ENCODE measurements around the gene RYR3.

RYR3 gene

DNA sequence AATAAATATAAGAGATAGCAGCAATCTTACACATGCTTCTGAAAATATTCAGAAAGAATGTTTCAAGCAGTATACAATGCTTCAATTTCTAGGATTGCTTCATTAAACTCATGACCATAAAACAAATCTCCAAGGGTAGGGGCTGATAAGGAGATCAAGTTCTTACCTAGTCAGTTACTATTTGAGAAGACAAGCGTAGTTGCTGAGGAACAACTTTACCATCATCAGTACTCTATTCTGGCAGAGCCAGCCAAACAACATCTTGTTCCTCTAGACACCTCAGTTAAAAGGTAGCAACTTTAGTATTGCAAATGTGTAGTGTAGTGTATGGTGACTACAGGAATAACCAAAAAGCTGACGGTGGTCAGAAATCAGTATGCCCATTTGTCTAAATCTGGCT, 572.2 kb downstream of the RYR3 start:
- DNase-seq (ENCODE audit: low spot score) = no peak

DNA sequence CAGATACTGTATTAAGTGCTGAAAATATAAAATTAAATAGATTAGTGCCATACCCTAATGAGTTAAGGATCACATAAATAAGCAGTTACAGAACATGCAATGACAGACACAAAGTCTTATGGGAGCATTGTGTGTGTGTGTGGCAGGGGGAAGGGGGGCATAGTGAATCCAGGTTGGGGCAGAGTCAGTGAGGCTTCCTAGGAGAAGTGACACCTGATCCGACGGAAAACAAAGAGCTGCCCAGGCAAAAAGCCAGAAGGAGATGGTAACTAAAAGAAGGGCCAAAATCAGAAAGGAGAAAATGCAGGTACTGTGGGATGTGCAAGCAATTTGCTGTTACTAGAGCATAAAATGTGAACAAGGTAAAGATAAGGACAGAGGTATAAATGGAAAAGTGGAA, 577.4 kb downstream of the RYR3 start:
- no peak for DNase-seq (ENCODE audit: low spot score)

DNA sequence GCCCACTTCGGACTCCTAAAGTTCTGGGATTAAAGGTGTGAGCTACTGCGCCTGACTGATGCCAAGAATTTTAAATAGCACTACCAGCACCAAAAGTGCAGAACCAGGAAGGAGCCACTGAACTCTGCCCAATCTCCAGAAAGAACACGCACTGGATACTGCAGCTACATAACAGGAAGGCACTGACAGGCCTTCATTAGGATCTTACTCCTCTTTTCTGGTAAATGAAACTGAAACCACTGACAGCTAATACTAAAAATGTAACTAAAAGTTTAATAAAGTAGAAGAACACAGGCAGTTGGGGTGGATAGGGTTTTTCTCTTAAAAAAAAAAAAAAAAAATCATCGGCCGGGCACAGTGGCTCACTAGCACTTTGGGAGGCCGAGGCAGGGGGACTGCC, 583.4 kb downstream of the RYR3 start:
- no peak for DNase-seq (ENCODE audit: low spot score)

DNA sequence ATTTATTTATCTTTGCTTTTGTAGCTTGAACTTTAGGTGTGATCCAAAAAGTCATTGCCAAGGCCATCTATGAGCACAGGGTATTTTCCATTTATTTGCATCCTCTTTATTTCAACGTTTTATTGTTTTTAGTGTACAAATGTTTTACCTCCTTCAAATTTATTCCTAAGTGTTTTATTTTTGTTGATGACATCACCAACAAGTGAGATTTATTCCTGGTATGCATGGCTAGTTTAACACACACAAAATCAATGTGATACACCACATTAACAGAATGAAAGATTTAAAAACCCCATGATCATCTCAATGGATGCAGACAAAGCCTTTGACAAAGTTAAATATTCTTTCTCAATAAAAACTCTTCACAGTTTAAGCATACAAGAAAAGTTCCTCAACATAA, 591.3 kb downstream of the RYR3 start:
- no peak for DNase-seq (ENCODE audit: low spot score)

DNA sequence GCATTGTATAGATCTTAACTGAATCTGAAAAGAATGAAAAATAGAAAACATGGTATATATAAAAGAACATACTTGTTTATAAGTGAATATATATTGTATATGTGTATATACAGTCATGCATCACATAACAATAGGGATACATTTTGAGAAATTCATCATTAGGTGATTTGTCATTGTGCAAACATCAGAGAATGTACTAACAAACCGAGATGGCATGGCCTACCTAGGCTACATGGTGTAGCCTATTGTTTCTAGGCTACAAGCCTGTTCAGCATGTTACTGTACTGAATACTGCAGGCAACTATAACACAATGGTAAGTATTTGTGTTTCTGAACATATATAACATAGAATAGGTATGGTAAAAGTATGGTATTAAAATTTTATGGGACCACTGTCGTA, 592.9 kb downstream of the RYR3 start:
- DNase-seq (ENCODE audit: low spot score) = no peak

DNA sequence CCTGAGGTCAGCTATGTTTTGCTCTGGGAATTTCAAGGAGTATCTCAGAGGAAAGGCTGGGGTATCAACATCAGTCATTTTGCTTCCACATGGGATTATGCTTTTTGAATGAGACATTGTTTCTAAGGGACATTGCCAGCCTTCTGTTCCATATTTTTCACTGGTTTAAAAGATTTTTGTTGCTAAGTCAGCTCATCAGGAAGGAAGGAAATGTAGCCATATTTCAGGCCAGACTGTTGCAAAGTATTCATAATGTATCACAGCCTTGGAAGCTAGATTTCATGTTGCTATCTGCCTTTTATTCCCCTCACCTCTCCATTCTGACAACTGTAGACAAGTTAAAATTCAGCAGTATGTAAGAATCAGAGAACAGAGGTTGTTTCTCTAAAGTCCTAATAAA, 596.6 kb downstream of the RYR3 start:
- DNase-seq (ENCODE audit: low spot score) = no peak

DNA sequence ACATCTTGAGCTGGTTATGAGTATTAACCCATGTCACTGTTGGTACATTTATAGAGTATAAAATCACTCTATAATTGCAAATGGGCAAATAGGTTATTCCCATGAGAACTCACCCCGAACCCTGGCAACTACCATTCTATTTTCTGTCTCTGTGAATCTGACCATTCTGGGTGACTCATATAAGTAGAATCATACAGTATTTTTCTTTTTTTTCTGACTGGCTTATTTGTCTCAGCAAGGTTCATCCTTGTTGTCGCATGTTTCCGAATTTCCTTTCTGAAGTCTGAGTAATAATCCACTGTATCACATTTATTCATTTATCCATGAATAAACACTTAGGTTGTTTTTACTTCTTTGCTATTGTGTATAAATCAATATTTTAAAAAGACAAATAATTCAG, 597.6 kb downstream of the RYR3 start:
- no peak for DNase-seq (ENCODE audit: low spot score)

DNA sequence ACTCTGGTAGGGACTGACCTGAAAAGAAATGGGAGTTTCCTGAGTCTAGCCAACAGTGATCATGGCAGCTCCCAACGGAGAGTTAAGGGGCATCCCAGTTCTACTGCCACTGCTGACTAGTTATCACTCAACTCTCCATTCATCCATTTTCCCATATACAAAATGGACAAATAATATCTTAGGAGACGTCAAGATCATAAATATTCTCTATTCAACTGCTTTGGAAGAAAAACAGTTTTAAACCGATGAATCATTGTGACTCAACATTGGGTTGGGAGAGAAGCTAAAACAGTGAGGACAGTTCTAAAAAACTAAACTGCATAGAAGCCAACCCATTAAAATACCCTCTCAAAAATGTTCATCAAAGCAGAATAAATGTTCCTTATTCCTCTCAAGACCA, 600.0 kb downstream of the RYR3 start:
- DNase-seq (ENCODE audit: low spot score) = no peak

DNA sequence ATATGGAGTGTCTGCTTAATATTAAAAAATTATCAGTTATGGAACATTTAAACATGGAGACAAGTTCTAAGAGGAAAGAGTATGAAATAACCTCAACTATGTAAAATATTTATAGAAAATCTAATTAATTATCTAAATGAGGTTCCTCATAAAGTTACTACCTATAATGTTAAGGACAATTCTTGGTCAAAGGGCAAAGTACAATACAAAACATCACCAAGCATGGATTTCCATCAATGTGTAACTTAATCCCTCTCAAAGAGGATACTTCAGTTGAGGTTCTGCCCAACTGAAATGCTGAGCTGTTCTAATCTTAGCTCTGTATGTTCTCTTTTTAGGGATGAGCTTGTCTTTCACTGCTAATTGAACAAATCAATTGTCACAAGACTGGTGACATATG, 601.6 kb downstream of the RYR3 start:
- no peak for DNase-seq (ENCODE audit: low spot score)

DNA sequence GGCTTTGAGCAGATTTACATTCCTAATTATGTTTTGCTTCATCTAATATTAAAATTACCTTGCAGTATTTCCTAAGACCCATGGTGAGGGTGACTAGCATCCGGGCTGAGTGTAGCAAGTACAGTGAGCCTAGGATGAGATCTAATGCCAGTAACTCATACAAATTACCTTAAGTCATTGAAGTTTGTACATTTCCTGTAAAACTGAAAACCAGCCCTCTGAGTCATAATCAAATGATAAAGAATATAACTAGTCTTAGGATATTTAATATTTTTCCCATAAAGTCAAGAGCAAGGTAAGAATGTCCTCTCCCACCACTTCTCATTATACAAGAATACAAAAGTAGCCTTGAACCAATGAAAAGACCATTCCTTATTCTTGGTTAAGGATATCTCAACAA, 602.7 kb downstream of the RYR3 start:
- no peak for DNase-seq (ENCODE audit: low spot score)

Measured in kidney tubule cell (primary cell).